GM13976 (cell line): ENCODE measurements around the gene OSBPL2.

Experiments used
- DNase-seq: peaks from one replicate; pipeline ENCODE4 v3.0.0; 2012; ENCODE audit warnings: low spot score
- in situ Hi-C: fragments of 300-500 bp; cut with MboI; formaldehyde crosslinking; loops from one replicate; pipeline ENCODE4 v1.12.0; 2022; ENCODE audit warnings: low sequenced_read_pairs, mixed read lengths, inconsistent platforms; ENCODE audit not compliant: unreplicated experiment
- TF ChIP-seq, protein P1 (sequence below): IDR thresholded peaks from 2 replicates; pipeline ENCODE4 v1.5.1; 2012; ENCODE audit warnings: borderline replicate concordance, mild to moderate bottlenecking; ENCODE audit not compliant: insufficient read depth; ENCODE audit errors: extremely low read depth, missing control alignments, control extremely low read depth

The OSBPL2 gene

DNA sequence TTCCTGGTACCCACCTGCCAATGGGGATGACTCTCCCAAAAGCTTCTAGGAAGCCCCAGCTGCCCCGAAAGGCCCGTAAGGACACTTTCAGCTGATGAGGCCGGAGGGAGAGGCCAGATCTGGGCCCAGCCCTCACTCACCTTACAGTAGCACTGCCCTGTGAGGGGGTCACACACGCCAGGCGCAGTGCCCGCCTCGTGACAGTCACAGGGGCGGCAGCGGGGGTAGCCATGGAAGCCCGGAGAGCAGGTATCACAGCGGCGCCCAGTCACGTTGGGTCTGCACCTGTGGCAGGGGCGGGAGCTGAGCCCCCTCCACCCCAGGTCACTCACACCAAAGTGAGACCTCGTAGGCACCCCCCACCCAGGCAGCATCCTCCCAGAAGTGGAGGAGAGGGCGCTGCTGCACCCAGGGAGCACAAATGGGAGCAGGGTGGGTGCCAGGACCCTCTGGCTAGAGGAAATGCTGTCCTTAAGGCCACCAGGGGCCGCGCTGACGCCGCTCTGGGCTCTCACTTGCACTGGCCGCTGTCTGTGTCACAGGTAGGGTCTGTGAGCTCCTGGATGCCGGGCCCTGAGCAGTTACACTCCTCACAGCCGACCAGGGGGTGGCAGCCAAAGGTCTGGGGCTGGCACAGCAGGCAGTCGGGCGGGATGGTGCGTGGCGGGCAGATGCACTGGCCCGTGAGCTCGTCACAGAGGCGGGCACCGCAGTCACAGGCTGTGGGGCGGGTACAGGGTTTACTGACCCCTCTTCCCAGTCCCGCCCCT lies 89.6 kb downstream of the OSBPL2 start:
- DNase-seq = no peak
- TF ChIP-seq, protein P1, sequence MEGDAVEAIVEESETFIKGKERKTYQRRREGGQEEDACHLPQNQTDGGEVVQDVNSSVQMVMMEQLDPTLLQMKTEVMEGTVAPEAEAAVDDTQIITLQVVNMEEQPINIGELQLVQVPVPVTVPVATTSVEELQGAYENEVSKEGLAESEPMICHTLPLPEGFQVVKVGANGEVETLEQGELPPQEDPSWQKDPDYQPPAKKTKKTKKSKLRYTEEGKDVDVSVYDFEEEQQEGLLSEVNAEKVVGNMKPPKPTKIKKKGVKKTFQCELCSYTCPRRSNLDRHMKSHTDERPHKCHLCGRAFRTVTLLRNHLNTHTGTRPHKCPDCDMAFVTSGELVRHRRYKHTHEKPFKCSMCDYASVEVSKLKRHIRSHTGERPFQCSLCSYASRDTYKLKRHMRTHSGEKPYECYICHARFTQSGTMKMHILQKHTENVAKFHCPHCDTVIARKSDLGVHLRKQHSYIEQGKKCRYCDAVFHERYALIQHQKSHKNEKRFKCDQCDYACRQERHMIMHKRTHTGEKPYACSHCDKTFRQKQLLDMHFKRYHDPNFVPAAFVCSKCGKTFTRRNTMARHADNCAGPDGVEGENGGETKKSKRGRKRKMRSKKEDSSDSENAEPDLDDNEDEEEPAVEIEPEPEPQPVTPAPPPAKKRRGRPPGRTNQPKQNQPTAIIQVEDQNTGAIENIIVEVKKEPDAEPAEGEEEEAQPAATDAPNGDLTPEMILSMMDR = no peak
- in situ Hi-C loops = no loop called here

DNA sequence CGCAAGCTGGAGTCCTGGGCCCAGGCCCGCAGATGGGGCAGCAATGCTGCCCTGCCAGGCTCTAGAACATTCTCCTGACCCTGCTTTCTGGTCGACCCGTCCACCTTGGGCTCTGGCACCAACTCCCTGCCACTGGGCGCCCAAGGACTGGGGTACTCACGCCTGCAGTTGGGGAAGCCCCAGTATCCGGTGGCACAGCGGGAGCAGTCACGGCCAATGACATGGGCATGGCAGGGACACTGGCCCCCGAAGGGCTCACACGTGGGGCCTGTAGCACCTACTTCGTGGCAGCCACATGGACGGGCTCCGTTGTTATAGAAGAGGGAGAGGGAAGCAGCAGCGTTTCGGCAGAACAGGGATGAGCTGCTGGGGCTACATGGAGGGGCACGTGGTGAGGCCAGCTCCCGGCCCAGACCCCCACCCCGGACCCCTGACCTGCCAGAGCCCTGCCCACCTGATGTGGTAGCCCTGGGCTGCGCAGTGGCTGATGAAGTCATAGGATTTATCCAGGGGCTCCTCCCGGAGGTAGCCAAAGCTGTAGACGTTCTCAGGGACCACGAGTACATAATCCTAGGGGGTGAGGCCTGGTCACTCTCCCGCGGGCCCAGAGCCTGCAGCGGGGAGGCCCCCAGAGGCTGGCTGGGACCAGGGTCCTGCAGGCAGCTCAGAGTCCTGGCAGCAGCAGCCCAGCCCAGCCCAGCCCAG lies 90.5 kb downstream of the OSBPL2 start:
- DNase-seq = no peak
- in situ Hi-C loops = no loop called here
- TF ChIP-seq, protein P1 = no peak

DNA sequence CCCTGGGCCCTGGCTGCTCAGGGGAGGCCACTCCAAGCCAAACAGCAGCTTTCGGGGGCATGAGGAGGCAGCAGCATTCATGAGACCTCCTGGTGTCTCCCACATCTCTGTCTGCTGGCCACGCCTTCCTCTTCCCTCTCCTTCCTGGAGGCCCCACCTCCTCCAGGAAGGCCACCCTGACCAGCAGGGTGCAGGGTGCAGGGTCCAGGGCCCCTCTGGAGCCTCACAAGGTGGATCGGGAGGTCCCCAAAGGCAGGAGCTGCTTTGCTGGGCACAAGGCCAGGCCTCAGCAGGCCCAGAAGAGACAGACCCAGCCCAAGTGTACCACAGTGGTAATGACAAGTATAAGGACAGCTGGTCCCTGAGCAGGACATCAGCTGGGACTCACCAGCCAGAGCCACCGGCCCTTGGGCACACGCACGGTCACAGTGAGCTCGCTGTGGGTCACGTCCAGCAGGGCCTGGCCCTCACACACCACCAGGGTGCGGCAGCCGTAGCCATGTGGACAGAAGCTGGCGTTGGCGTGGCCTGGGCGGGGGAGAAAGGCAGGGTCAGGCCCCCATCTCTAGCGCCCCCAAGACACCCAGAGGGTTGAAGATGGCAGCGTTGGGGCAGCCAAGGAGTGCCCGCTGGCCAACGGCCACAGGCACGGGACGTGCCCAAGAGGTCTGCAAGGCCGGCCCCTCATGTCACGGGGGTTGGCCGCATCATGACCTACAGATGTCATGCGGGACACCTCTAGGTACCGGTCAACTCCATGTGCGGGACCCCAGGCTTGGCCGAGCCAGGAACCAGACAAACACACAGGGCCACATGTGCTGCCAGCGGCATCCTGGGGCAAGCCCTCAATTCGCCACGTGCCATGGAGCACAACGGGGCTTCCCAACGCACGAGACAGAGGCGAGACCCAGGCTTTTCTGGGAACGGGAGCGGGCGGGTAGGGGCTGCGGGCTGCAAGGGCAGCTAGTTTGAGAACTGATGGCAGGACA lies 91.4 kb downstream of the OSBPL2 start:
- DNase-seq = no peak
- TF ChIP-seq, protein P1 = no peak
- in situ Hi-C loops = no loop called here

DNA sequence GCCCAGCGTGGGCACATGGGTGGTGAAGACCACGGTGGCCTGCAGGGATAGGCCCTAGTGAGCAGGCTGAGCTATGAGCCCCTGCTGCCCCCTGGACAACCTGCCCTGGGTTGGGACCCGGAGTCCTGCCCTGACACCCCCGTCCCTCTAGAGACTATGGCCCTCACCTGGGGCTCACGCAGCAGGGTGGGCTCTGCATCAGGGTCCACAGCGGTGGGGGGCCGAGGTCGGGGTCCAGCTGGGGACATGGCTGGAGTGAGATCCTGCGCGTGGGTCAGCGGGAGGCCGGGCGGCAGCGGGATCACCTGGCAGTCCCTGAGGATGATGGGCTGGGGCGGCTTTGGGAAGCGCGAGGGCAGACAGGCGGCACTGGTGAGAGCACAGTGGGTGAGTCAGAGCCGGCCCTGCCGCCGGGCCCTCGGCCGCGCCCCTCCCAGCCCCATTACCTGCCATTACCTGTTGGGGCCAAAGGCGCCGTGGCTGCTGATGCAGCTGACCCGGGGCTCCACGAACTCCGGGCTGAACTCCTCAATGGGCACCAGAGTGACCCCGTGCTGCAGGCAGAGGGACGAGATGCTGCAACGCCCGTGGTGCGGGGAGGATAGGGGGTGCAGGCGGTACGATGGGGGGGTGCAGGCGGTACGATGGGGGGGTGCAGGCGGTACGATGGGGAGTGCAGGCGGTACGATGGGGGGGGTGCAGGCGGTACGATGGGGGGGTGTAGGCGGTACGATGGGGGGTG lies 92.4 kb downstream of the OSBPL2 start:
- in situ Hi-C loops = no loop called here
- TF ChIP-seq, protein P1 = no peak
- no peak for DNase-seq

DNA sequence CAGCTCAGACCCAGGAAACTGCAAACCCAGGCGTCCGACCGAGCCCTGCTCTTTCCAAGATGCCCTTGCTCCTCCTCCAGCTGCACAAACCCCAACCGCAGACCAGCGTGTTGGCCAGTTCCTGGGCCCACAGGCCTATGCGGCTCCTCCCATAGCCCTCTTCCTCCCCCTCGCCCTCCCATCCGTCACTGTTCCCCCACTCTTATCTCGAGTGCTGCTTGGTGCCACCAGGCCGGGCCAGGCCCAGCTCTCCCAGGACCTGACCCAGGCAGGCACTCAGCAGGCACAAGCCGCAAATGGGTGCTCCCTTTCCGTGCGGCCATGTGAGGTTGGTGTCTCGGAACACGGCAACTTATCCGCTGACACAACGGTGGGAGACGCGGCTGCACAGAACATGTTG lies 93.0 kb downstream of the OSBPL2 start:
- in situ Hi-C loops = no loop called here
- TF ChIP-seq, protein P1 = no peak
- DNase-seq = no peak
